Stimulated activated CD8-positive, alpha-beta memory T cell treated with anti-CD3 and anti-CD28 coated beads, Interleukin-7, amount 100 ng/mL, for 1 hour (primary cell): ENCODE results near the gene RRP7A.
"Not testable (repeated sequence)": the region's sequence is repeated elsewhere in the genome, so short reads cannot be mapped to it uniquely, and the experiment has no call there.

Experiments
- DNase-seq, 2 donors: peaks; one replicate each; pipeline ENCODE4 v3.0.0-alpha.2; 2020; ENCODE audit warnings: low read depth in 2 of 2

Gene RRP7A

GRCh38 chr22:42536166-42536565 lies 16.6 kb upstream of the RRP7A start:
- no peak for DNase-seq

- DNase-seq: not testable (repeated sequence)
Observed at GRCh38 chr22:42535082-42535731, 15.6 kb upstream of the RRP7A start.

GRCh38 chr22:42533638-42533977 lies 14.0 kb upstream of the RRP7A start:
- DNase-seq: no peak

- not testable (repeated sequence) for DNase-seq
Observed at GRCh38 chr22:42531401-42532084, 11.9 kb upstream of the RRP7A start.

- DNase-seq: not testable (repeated sequence)
Observed at GRCh38 chr22:42529435-42529834, 9.8 kb upstream of the RRP7A start.

- no peak for DNase-seq
Observed at GRCh38 chr22:42528591-42529307, 9.2 kb upstream of the RRP7A start.

- DNase-seq: no peak
Observed at GRCh38 chr22:42522546-42522945, 3.0 kb upstream of the RRP7A start.

- DNase-seq: no peak
Observed at GRCh38 chr22:42521228-42521546, 1.6 kb upstream of the RRP7A start.

- not testable (repeated sequence) for DNase-seq
Observed at GRCh38 chr22:42518638-42519524, 715 bp downstream of the RRP7A start.

- DNase-seq: not testable (repeated sequence)
Observed at GRCh38 chr22:42517103-42517502, 2.5 kb downstream of the RRP7A start.

- no peak for DNase-seq
Observed at GRCh38 chr22:42515896-42516295, 3.7 kb downstream of the RRP7A start.

- not testable (repeated sequence) for DNase-seq
Observed at GRCh38 chr22:42515304-42515703, 4.3 kb downstream of the RRP7A start.

GRCh38 chr22:42514331-42514730 lies 5.3 kb downstream of the RRP7A start:
- not testable (repeated sequence) for DNase-seq

GRCh38 chr22:42512273-42512990 lies 7.2 kb downstream of the RRP7A start:
- DNase-seq: not testable (repeated sequence)

- no peak for DNase-seq
Observed at GRCh38 chr22:42511401-42511891, 8.2 kb downstream of the RRP7A start.

- no peak for DNase-seq
Observed at GRCh38 chr22:42509548-42509947, 10.0 kb downstream of the RRP7A start.

GRCh38 chr22:42508975-42509364 lies 10.6 kb downstream of the RRP7A start:
- not testable (repeated sequence) for DNase-seq

- DNase-seq: not testable (repeated sequence)
Observed at GRCh38 chr22:42508327-42508974, 11.1 kb downstream of the RRP7A start.

- no peak for DNase-seq
Observed at GRCh38 chr22:42500836-42501179, 18.8 kb downstream of the RRP7A start.

GRCh38 chr22:42500161-42500835 lies 19.3 kb downstream of the RRP7A start:
- DNase-seq: peak; percentile 63 to 64
